Prostate gland (tissue), 2 donors: ENCODE results near the gene MINAR1.

Experiments used
- POLR2AphosphoS5 ChIP-seq: sonication (generic); formaldehyde crosslinking; IDR thresholded peaks from one replicate; pipeline ENCODE4 v1.6.1; 2017; ENCODE audit warnings: antibody characterized with exemption
- TF ChIP-seq, protein P1 (sequence below), 4 experiments: fragments of 200-600 bp in 2 of 4; fragments of 450-650 bp in 2 of 4; sonication (generic) in 2 of 4; IDR thresholded peaks; 1 replicate in 3 of 4; 2 replicates in 1 of 4; pipeline ENCODE4 v1.5.1; 2016 to 2019; ENCODE audit warnings: antibody characterized with exemption in 4 of 4, mild to moderate bottlenecking in 2 of 4, moderate library complexity in 2 of 4

DNA sequence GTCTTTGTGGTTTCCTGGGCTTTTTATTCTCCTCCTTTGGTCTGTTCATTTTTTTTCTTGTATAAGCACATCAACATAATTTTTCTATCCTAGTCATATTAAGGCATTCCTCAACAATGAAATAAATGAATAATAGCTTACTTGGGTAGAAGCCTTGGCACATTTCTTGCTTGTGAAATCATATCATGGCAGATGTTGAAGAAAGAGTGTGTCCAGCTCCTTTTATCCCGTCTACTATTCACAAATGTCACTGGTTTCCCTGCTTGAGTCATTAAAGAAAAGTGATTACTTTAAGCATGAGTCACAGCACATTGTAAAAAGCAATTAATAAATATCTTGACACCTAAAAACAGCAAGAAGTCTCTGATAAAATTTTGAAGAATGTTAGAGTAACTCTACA, 42.1 kb downstream of the MINAR1 start:
- TF ChIP-seq POLR2AphosphoS5, result no peak
- TF ChIP-seq, protein P1, sequence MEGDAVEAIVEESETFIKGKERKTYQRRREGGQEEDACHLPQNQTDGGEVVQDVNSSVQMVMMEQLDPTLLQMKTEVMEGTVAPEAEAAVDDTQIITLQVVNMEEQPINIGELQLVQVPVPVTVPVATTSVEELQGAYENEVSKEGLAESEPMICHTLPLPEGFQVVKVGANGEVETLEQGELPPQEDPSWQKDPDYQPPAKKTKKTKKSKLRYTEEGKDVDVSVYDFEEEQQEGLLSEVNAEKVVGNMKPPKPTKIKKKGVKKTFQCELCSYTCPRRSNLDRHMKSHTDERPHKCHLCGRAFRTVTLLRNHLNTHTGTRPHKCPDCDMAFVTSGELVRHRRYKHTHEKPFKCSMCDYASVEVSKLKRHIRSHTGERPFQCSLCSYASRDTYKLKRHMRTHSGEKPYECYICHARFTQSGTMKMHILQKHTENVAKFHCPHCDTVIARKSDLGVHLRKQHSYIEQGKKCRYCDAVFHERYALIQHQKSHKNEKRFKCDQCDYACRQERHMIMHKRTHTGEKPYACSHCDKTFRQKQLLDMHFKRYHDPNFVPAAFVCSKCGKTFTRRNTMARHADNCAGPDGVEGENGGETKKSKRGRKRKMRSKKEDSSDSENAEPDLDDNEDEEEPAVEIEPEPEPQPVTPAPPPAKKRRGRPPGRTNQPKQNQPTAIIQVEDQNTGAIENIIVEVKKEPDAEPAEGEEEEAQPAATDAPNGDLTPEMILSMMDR (IDR thresholded peaks at IDR 0.05), result no peak
